Natural killer cell (primary cell): Measurements from ENCODE around the gene SLC4A5. TPM values are rescaled to one million over a fixed set of nuclear protein-coding genes. Genes with fewer than 3 reads are reported as not detected.

Source experiments
- ATAC-seq, 3 donors: fragments of 150-1000 bp in 2 of 3; fragments of 200-7000 bp in 1 of 3; cut with Tn5 transposase; 1 replicate in 1 of 3; 2 replicates in 2 of 3; pipeline ENCODE4 v1.10.0; 2021; ENCODE audit warnings: mild to moderate bottlenecking in 2 of 3, moderate library complexity in 2 of 3
- DNase-seq, 2 donors: peaks; one replicate each; pipeline versions ENCODE4 v3.0.0 to v3.0.0-alpha.2; 2013 to 2021; ENCODE audit warnings: mixed read lengths in 1 of 2
- H3K27ac ChIP-seq: one replicate; pipeline ENCODE4 v1.5.1; 2013; ENCODE audit warnings: mild to moderate bottlenecking, low read length
- H3K27me3 ChIP-seq: one replicate; pipeline ENCODE4 v1.6.1; 2013; ENCODE audit warnings: low read length; ENCODE audit not compliant: control insufficient read depth, insufficient read depth
- H3K36me3 ChIP-seq: one replicate; pipeline ENCODE4 v1.6.1; 2013; ENCODE audit warnings: low read length; ENCODE audit not compliant: control insufficient read depth, insufficient read depth
- H3K4me1 ChIP-seq: one replicate; pipeline ENCODE4 v1.6.1; 2013; ENCODE audit warnings: low read length; ENCODE audit not compliant: control insufficient read depth, insufficient read depth
- H3K4me3 ChIP-seq: one replicate; pipeline ENCODE4 v1.5.1; 2013; ENCODE audit warnings: low read length
- H3K9me3 ChIP-seq: one replicate; pipeline ENCODE4 v1.6.1; 2013; ENCODE audit warnings: low read length; ENCODE audit not compliant: control insufficient read depth, insufficient read depth
- H3K27ac Mint-ChIP-seq, 2 donors: one replicate each; pipeline ENCODE4 v1.8.0; 2022; ENCODE audit warnings: mild to moderate bottlenecking in 2 of 2, mixed read lengths in 2 of 2, moderate library complexity in 1 of 2
- H3K27me3 Mint-ChIP-seq, 2 donors: one replicate each; pipeline ENCODE4 v1.8.0; 2022; ENCODE audit warnings: low read depth in 2 of 2, mixed read lengths in 2 of 2
- H3K36me3 Mint-ChIP-seq: one replicate; pipeline ENCODE4 v1.8.0; 2022; ENCODE audit warnings: mixed read lengths
- H3K4me1 Mint-ChIP-seq, 2 donors: one replicate each; pipeline ENCODE4 v1.8.0; 2022; ENCODE audit warnings: mixed read lengths in 2 of 2
- H3K4me3 Mint-ChIP-seq: one replicate; pipeline ENCODE4 v1.8.0; 2022; ENCODE audit warnings: mild to moderate bottlenecking, moderate library complexity, mixed read lengths
- H3K9me3 Mint-ChIP-seq, 2 donors: one replicate each; pipeline ENCODE4 v1.8.0; 2022; ENCODE audit warnings: mixed read lengths in 2 of 2
- WGBS: methylation state at CpG from one replicate; pipeline ENCODE4 v1.1.7; 2013; ENCODE audit warnings: missing lambda C conversion rate; ENCODE audit not compliant: insufficient coverage; 5-methylcytosine and 5-hydroxymethylcytosine counted together
- intact Hi-C: fragments of 100-400 bp; cut with micrococcal nuclease; formaldehyde crosslinking; loops from one replicate; pipeline ENCODE4 v1.14.2; 2022
- total RNA-seq, 4 donors: library from RNA; stranded (reverse); fragments of 120-200 nt in 1 of 4; gene quantifications; one replicate each; pipeline versions ENCODE4 v1.2.3 to v1.2.4, GENCODE V29; 2013 to 2022
- TF ChIP-seq, protein P1 (sequence below): fragments of 200-600 bp; IDR thresholded peaks from one replicate; pipeline ENCODE4 v1.8.0; 2022; ENCODE audit warnings: antibody characterized with exemption

Gene SLC4A5
- total RNA-seq, 3 donors from 2014 or later (not counting 1 experiment from before 2014, with no cell fraction given): 5.3 to 8.4 (median 8.0) TPM

DNA sequence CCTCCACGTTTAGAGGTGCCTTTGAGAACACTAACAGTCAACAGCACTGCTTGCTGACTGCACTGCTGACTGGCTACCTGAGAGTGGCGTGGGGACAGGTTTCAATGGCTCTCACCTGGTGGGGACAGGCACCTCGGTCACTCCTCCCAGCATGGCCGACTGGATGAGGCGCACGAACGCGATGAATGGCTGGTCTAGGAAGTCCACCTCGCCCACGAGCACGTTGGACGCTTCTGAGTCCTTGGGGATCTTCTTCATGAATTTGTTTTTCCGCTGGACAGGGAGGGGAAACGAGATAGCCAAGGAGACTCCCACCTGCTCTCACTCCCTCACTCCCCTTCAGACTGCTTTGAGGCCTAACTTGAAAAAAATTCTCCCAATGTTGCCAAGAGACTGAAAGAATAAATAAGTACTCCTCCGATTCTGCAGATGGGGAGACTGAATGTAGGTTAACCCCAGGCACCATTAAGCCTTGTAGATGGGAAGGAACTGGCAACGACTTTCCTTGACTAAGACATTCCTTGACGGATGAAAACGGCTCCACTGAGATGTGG is 87.5 kb downstream of the SLC4A5 start:
- no peak overlapping the region for H3K4me3 Mint-ChIP-seq
- no peaks in the 10 kb centered on the region for H3K4me1 ChIP-seq
- no peaks in the 10 kb centered on the region for H3K36me3 Mint-ChIP-seq
- H3K4me1 Mint-ChIP-seq: no peaks in the 10 kb centered on the region
- no peaks in the 10 kb centered on the region for H3K27me3 Mint-ChIP-seq
- intact Hi-C loops: no loop called here
- H3K4me3 ChIP-seq: no peak overlapping the region
- H3K27ac Mint-ChIP-seq: no peak overlapping the region
- no peaks in the 10 kb centered on the region for H3K9me3 Mint-ChIP-seq
- H3K9me3 ChIP-seq: no peaks in the 10 kb centered on the region
- WGBS: 89% methylated on average over 18 of the region's 18 CpGs
- DNase-seq (no peak), ATAC-seq (no peak)
- TF ChIP-seq, protein P1, sequence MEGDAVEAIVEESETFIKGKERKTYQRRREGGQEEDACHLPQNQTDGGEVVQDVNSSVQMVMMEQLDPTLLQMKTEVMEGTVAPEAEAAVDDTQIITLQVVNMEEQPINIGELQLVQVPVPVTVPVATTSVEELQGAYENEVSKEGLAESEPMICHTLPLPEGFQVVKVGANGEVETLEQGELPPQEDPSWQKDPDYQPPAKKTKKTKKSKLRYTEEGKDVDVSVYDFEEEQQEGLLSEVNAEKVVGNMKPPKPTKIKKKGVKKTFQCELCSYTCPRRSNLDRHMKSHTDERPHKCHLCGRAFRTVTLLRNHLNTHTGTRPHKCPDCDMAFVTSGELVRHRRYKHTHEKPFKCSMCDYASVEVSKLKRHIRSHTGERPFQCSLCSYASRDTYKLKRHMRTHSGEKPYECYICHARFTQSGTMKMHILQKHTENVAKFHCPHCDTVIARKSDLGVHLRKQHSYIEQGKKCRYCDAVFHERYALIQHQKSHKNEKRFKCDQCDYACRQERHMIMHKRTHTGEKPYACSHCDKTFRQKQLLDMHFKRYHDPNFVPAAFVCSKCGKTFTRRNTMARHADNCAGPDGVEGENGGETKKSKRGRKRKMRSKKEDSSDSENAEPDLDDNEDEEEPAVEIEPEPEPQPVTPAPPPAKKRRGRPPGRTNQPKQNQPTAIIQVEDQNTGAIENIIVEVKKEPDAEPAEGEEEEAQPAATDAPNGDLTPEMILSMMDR: no peak
- no peaks in the 10 kb centered on the region for H3K27me3 ChIP-seq
- H3K27ac ChIP-seq: no peak overlapping the region
- H3K36me3 ChIP-seq: no peaks in the 10 kb centered on the region

DNA sequence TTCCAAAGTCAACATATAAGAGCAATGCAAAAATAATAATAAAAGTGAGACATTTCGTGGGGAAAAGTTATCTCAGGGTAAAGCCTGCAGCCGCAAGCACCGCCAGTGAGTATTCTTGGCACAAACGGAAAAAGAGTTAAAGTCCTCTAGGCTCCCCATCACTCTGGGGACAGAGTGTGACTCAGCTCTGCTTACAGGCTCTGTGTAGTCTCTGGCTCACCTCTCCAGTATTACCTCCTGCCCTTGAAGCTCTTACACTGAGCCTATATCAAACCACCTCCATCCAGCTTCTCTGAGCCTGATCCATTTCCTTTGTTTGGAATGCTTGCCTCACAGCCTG is 89.3 kb downstream of the SLC4A5 start:
- 90% methylated on average over 4 of the region's 4 CpGs for WGBS
- Histone ChIP-seq H3K27ac (no peak overlapping the region), H3K4me3 (no peak overlapping the region), H3K36me3 (no peaks in the 10 kb centered on the region), H3K9me3 (no peaks in the 10 kb centered on the region), H3K27me3 (no peaks in the 10 kb centered on the region), H3K4me1 (peaks cover 5% of the 10 kb centered on the region)
- intact Hi-C loops: no loop called here
- no peak for DNase-seq
- H3K4me1 Mint-ChIP-seq: peaks cover 0 to 3% of the 10 kb centered on the region in 2 donors
- no peak overlapping the region for H3K27ac Mint-ChIP-seq
- no peaks in the 10 kb centered on the region for H3K36me3 Mint-ChIP-seq
- no peaks in the 10 kb centered on the region for H3K27me3 Mint-ChIP-seq
- H3K9me3 Mint-ChIP-seq: no peaks in the 10 kb centered on the region
- TF ChIP-seq, protein P1: no peak
- H3K4me3 Mint-ChIP-seq: no peak overlapping the region
- ATAC-seq: no peak

DNA sequence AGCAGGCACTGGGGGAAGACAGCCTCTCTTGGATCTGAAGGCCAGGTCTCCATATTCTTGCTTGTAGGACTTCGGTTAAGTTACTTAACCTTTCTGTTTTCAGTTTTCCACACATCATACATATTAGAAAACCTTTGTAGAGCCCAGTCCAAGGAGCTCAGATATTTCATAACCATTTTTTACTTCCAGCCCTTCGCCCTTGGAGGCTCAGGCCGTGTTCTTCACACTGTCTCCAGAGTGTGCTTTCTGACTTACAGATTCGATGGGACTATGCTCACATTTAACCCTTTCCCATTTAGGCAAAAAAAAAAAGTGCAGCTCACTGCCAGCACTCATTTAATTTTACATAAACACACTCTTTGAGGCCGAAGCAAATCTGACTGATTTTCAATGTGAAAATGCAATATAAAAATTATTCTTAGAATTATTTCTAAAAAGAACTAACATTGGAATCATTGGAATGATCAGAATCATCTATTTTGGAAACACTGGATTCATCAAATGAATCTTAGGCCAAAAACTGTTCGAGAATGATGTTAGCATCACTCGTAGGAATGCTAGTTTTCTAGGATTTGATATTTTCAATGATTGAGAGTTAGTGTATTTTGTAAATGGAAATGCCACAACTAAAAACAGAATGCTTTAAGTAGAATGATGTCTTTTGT is 89.8 kb downstream of the SLC4A5 start:
- Mint-ChIP-seq H3K27me3 (no peaks in the 10 kb centered on the region), H3K36me3 (no peaks in the 10 kb centered on the region), H3K4me1 (peaks cover 0 to 3% of the 10 kb centered on the region in 2 donors), H3K4me3 (no peak overlapping the region), H3K9me3 (no peaks in the 10 kb centered on the region), H3K27ac (no peak overlapping the region)
- Histone ChIP-seq H3K4me3 (no peak overlapping the region), H3K36me3 (no peaks in the 10 kb centered on the region), H3K4me1 (peaks cover 5% of the 10 kb centered on the region), H3K9me3 (no peaks in the 10 kb centered on the region), H3K27me3 (no peaks in the 10 kb centered on the region), H3K27ac (no peak overlapping the region)
- TF ChIP-seq, protein P1: no peak
- WGBS: 85% methylated on average over 6 of the region's 7 CpGs
- DNase-seq (no peak), ATAC-seq (no peak)
- intact Hi-C loops: no loop called here

DNA sequence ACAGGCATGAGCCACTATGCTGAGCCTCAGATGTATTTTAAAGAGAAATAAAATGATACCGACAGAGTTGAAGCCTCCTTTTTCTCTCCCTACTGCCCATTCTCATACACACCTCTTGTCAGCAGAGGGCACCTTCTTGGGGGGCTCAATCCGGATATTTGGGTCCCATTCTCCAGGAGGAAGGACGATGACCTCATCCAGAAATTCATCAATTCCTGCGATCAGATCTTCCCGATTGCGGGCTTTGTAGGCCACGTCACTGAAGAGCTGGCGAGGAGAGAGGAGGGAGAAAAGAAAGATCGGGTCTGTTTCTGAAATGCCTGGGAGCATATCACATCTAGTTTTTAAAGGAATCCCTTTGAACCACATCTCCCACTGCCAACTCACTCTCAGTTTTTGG is 90.4 kb downstream of the SLC4A5 start:
- 88% methylated on average over 8 of the region's 9 CpGs for WGBS
- Mint-ChIP-seq H3K36me3 (no peaks in the 10 kb centered on the region), H3K4me3 (no peak overlapping the region), H3K9me3 (no peaks in the 10 kb centered on the region), H3K4me1 (peaks cover 0 to 3% of the 10 kb centered on the region in 2 donors), H3K27me3 (no peaks in the 10 kb centered on the region), H3K27ac (no peak overlapping the region)
- intact Hi-C loops: no loop called here
- no peak for DNase-seq
- TF ChIP-seq, protein P1: no peak
- H3K4me3 ChIP-seq: no peak overlapping the region
- H3K27ac ChIP-seq: no peak overlapping the region
- no peaks in the 10 kb centered on the region for H3K27me3 ChIP-seq
- ATAC-seq: no peak
- H3K36me3 ChIP-seq: no peaks in the 10 kb centered on the region
- no peaks in the 10 kb centered on the region for H3K9me3 ChIP-seq
- peaks cover 5% of the 10 kb centered on the region for H3K4me1 ChIP-seq
